Breast epithelium (tissue), 4 donors: ENCODE data around the gene TXNRD1. TPM values are rescaled to one million over a fixed set of nuclear protein-coding genes. Genes with fewer than 3 reads are reported as not detected.
A peak's percentile ranks its signal among the peaks of the same experiment; 100 is the strongest.

Experiments used
- DNase-seq, 2 donors: peaks; one replicate each; pipeline ENCODE4 v3.0.0-alpha.2; 2019; ENCODE audit warnings: low spot score in 2 of 2
- H3K27ac ChIP-seq, 2 donors: fragments of 200-600 bp; sonication (generic) in 1 of 2; one replicate each; pipeline ENCODE4 v1.5.1; 2016 to 2019; ENCODE audit warnings: mild to moderate bottlenecking in 1 of 2
- H3K27me3 ChIP-seq, 2 donors: fragments of 200-600 bp; sonication (generic) in 1 of 2; one replicate each; pipeline versions ENCODE4 v1.5.1 to v1.6.0; 2017 to 2019; ENCODE audit warnings: control low read depth in 1 of 2, mild to moderate bottlenecking in 1 of 2
- H3K36me3 ChIP-seq: fragments of 200-600 bp; one replicate; pipeline ENCODE4 v1.5.1; 2019
- H3K4me1 ChIP-seq, 2 donors: fragments of 200-600 bp; sonication (generic); one replicate each; pipeline ENCODE4 v1.5.1; 2016 to 2019; ENCODE audit warnings: control low read depth in 1 of 2
- H3K4me3 ChIP-seq, 3 donors: fragments of 200-600 bp; sonication (generic); 1 replicate in 2 of 3; 2 replicates in 1 of 3; pipeline ENCODE4 v1.5.1; 2016 to 2019; ENCODE audit warnings: mild to moderate bottlenecking in 3 of 3, moderate library complexity in 2 of 3
- H3K9me3 ChIP-seq, 2 donors: fragments of 200-600 bp; sonication (generic) in 1 of 2; one replicate each; pipeline ENCODE4 v1.5.1; 2016 to 2019; ENCODE audit warnings: control low read depth in 1 of 2
- POLR2A ChIP-seq: fragments of 450-650 bp; IDR thresholded peaks from one replicate; pipeline ENCODE4 v1.6.1; 2016; ENCODE audit warnings: antibody characterized with exemption, mild to moderate bottlenecking, moderate library complexity
- POLR2AphosphoS5 ChIP-seq, 3 donors: sonication (generic); formaldehyde crosslinking; IDR thresholded peaks; one replicate each; pipeline ENCODE4 v1.6.1; 2017; ENCODE audit warnings: antibody characterized with exemption in 3 of 3
- intact Hi-C: fragments of 100-400 bp; cut with DNase I; formaldehyde crosslinking; loops from one replicate; pipeline ENCODE4 v1.15.1; 2023; ENCODE audit warnings: low total_unique reads
- total RNA-seq, 3 donors: library from RNA; depleted of rRNA; stranded (reverse); fragments of >200 nt; gene quantifications; one replicate each; pipeline ENCODE4 v1.1.0, GENCODE V29; 2016
- TF ChIP-seq, protein P1 (sequence below), 3 donors: fragments of 450-650 bp; IDR thresholded peaks; one replicate each; pipeline ENCODE4 v1.5.1; 2016 to 2017; ENCODE audit warnings: antibody characterized with exemption in 3 of 3, mild to moderate bottlenecking in 3 of 3, moderate library complexity in 3 of 3

Gene TXNRD1
- total RNA-seq, 3 donors from 2014 or later, result 60.2 to 137 (median 103) TPM

DNA sequence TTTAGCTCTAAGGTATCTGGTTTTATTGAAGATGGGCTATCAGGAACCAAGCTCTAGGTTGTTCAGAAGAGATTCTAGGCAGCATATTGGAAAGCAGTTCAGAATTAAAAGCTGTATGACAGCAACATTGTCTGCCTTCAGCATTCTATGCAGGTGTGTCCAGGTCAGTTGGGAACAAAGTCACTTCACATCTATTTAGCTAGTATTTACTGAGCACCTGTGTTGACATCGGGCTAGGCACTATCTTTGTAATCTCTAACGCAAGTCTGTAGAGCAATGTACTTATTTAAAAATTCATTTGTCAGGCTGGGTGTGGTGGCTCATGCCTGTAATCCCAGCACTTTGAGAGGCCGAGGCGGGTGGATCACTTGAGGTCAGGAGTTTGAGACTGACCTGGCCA is 81.1 kb downstream of the TXNRD1 start:
- H3K4me3 ChIP-seq, result no peak overlapping the region
- no peaks in the 10 kb centered on the region for H3K9me3 ChIP-seq
- no peak for DNase-seq
- TF ChIP-seq POLR2AphosphoS5 (IDR thresholded peaks at IDR 0.05) (no peak), POLR2A (no peak)
- TF ChIP-seq, protein P1, sequence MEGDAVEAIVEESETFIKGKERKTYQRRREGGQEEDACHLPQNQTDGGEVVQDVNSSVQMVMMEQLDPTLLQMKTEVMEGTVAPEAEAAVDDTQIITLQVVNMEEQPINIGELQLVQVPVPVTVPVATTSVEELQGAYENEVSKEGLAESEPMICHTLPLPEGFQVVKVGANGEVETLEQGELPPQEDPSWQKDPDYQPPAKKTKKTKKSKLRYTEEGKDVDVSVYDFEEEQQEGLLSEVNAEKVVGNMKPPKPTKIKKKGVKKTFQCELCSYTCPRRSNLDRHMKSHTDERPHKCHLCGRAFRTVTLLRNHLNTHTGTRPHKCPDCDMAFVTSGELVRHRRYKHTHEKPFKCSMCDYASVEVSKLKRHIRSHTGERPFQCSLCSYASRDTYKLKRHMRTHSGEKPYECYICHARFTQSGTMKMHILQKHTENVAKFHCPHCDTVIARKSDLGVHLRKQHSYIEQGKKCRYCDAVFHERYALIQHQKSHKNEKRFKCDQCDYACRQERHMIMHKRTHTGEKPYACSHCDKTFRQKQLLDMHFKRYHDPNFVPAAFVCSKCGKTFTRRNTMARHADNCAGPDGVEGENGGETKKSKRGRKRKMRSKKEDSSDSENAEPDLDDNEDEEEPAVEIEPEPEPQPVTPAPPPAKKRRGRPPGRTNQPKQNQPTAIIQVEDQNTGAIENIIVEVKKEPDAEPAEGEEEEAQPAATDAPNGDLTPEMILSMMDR (IDR thresholded peaks at IDR 0.05), result no peak
- H3K27me3 ChIP-seq, result no peaks in the 10 kb centered on the region
- no peaks in the 10 kb centered on the region for H3K36me3 ChIP-seq
- no peak overlapping the region for H3K27ac ChIP-seq
- no peaks in the 10 kb centered on the region for H3K4me1 ChIP-seq
- intact Hi-C loops, result no loop called here

DNA sequence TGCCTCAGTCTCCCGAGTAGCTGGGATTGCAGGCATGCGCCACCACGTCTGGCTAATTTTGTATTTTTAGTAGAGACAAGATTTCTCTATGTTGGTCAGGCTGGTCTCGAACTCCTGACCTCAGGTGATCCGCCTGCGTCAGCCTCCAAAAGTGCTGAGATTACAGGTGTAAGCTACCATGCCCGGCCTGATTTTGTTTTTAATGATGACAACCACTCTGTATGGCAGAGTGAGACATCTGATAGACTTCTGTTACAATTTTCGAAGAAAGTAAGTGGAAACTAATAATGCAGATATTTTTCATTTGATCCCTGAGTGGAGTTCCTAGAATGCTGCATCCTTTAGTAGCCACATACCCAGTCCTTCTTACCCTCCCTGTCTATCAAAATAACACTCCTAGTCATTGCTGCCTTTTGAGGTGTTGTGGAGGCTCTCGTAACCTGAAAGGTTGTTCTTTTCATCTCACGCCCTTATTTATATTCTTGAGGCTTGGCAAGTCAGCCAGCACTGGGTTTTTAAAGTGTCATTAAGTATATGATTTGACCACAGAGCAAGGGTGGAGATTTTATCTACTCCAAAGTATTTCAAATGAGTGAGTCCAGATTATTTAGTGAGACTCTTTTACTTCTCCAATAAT is 82.0 kb downstream of the TXNRD1 start:
- intact Hi-C loops, result no loop called here
- Histone ChIP-seq H3K27ac (no peak overlapping the region), H3K27me3 (no peaks in the 10 kb centered on the region), H3K9me3 (no peaks in the 10 kb centered on the region), H3K4me3 (no peak overlapping the region), H3K4me1 (no peaks in the 10 kb centered on the region), H3K36me3 (no peaks in the 10 kb centered on the region)
- no peak for TF ChIP-seq POLR2AphosphoS5 (IDR thresholded peaks at IDR 0.05)
- TF ChIP-seq, protein P1 (IDR thresholded peaks at IDR 0.05), result no peak
- TF ChIP-seq POLR2A, result no peak
- DNase-seq, result no peak

- Histone ChIP-seq H3K4me3 (no peak overlapping the region), H3K36me3 (no peaks in the 10 kb centered on the region), H3K27me3 (no peaks in the 10 kb centered on the region), H3K27ac (no peak overlapping the region), H3K9me3 (no peaks in the 10 kb centered on the region), H3K4me1 (no peaks in the 10 kb centered on the region)
- TF ChIP-seq, protein P1 (IDR thresholded peaks at IDR 0.05), result no peak
- TF ChIP-seq POLR2AphosphoS5 (IDR thresholded peaks at IDR 0.05) (no peak), POLR2A (no peak)
- intact Hi-C loops, result no loop called here
- no peak for DNase-seq
Observed at GRCh38 chr12:104299842-104300481, 84.4 kb downstream of the TXNRD1 start.

- intact Hi-C loops, result loop anchor here (1.0 kb wide), 1 partner anchor 15 kb away; no protein-coding TSS in a partner anchor
- Histone ChIP-seq H3K9me3 (no peaks in the 10 kb centered on the region), H3K36me3 (no peaks in the 10 kb centered on the region), H3K27ac (peak within 1 kb of the TSS; percentile 80 to 92), H3K4me1 (peaks cover 0 to 2% of the 10 kb centered on the region in 2 donors), H3K4me3 (peak within 1 kb of the TSS; percentile 42 to 81 (median 51)), H3K27me3 (no peaks in the 10 kb centered on the region)
- TF ChIP-seq POLR2A, result no peak
- TF ChIP-seq POLR2AphosphoS5 (IDR thresholded peaks at IDR 0.05), result peak; percentile 45 to 67 (median 51)
- peak; percentile 78 to 86 for DNase-seq
Observed at GRCh38 chr12:104303538-104304151, 88.1 kb downstream of the TXNRD1 start, which contains the start of gene EID3. EID3 (plus strand) TSS chr12:104303739; CDS start chr12:104303935, 196 bp downstream.

DNA sequence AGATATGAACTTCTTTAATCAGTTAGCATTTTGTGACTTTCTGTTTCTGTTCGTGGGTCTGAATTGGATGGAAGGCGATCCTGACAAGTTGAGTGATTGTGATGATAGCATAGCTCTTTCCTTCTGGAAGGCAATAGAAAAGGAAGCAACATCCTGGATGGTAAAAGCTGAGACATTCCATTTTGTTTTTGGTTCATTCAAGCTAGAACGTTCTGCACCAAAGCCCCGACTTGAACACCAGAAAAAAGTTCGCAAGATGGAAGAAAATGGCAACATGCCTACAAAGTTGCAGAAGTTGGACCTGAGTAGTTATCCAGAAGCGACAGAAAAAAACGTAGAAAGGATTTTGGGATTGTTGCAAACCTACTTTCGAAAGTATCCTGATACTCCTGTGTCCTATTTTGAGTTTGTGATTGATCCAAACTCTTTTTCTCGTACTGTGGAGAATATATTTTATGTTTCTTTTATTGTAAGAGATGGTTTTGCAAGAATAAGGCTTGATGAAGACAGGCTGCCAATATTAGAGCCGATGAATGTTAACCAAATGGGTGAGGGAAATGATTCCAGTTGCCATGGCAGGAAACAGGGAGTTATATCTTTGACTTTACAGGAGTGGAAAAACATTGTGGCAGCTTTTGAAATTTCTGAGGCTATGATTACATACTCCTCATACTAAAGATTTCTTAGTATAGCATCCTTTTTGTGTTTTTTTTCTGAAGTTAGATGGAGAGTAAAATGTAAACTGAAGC is 88.9 kb downstream of the TXNRD1 start:
- H3K4me1 ChIP-seq, result peaks cover 0 to 2% of the 10 kb centered on the region in 2 donors
- intact Hi-C loops, result loop anchor here (1.0 kb wide), 1 partner anchor 16 kb away; no protein-coding TSS in a partner anchor

More for the DNA sequence above, 88.9 kb downstream of the TXNRD1 start:
- Histone ChIP-seq H3K27me3 (no peaks in the 10 kb centered on the region), H3K27ac (peak overlapping the region; percentile 80 to 92), H3K36me3 (no peaks in the 10 kb centered on the region), H3K9me3 (no peaks in the 10 kb centered on the region), H3K4me3 (peak overlapping the region; percentile 42 to 81 (median 51))
- no peak for DNase-seq
- TF ChIP-seq, protein P1 (IDR thresholded peaks at IDR 0.05), result no peak
- TF ChIP-seq POLR2AphosphoS5 (IDR thresholded peaks at IDR 0.05) (no peak), POLR2A (no peak)
